AG09309 (cell line): ENCODE results near the gene ATP2B3.
A peak's percentile ranks its signal among the peaks of the same experiment; 100 is the strongest.

Experiments
- DNase-seq: peaks from one replicate; pipeline ENCODE4 v3.0.0-alpha.2; 2010; ENCODE audit warnings: low read depth
- H3K4me3 ChIP-seq: 2 replicates; pipeline ENCODE4 v1.5.1; 2011; ENCODE audit warnings: mild to moderate bottlenecking, low read depth, low read length, moderate library complexity; ENCODE audit not compliant: control insufficient read depth
- CTCF ChIP-seq: IDR thresholded peaks from 2 replicates; pipeline ENCODE4 v1.5.1; 2011; ENCODE audit warnings: mild to moderate bottlenecking, low read depth, low read length, inconsistent platforms; ENCODE audit not compliant: insufficient read depth, control insufficient read depth; ENCODE audit errors: missing control alignments

ATP2B3 gene

GRCh38 chrX:153544727-153545126, 27.3 kb downstream of the ATP2B3 start:
- TF ChIP-seq CTCF: no peak
- no peak for DNase-seq

GRCh38 chrX:153546386-153546785, 28.9 kb downstream of the ATP2B3 start:
- no peak for TF ChIP-seq CTCF
- H3K4me3 ChIP-seq: no peak overlapping the region
- DNase-seq: no peak

More at GRCh38 chrX:153544727-153545126, 27.3 kb downstream of the ATP2B3 start:
- H3K4me3 ChIP-seq: no peak overlapping the region

GRCh38 chrX:153547195-153547594, 29.8 kb downstream of the ATP2B3 start:
- no peak for TF ChIP-seq CTCF
- no peak for DNase-seq
- no peak overlapping the region for H3K4me3 ChIP-seq

GRCh38 chrX:153549231-153549630, 31.8 kb downstream of the ATP2B3 start:
- no peak for TF ChIP-seq CTCF
- H3K4me3 ChIP-seq: no peak overlapping the region
- DNase-seq: no peak

GRCh38 chrX:153549807-153550206, 32.4 kb downstream of the ATP2B3 start:
- no peak overlapping the region for H3K4me3 ChIP-seq
- no peak for DNase-seq
- TF ChIP-seq CTCF: no peak

GRCh38 chrX:153551135-153551534, 33.7 kb downstream of the ATP2B3 start:
- DNase-seq: peak; percentile 27
- no peak for TF ChIP-seq CTCF
- H3K4me3 ChIP-seq: no peak overlapping the region
